ENCODE data around the gene ANO8.
A peak's percentile ranks its signal among the peaks of the same experiment; 100 is the strongest.
"Not testable (repeated sequence)": the region's sequence is repeated elsewhere in the genome, so short reads cannot be mapped to it uniquely, and the experiment has no call there.

The ANO8 gene

GRCh38 chr19:17334414-17335409, at the start of gene ANO8:
ANO8 (minus strand) TSS chr19:17334855; CDS start chr19:17334670, 185 bp downstream.
- no peak for TF ChIP-seq ZNF274 (IDR thresholded peaks at IDR 0.05; ENCODE audit: low read depth, low read length)
- peak within 1 kb of the TSS; percentile 69 for H3K4me3 ChIP-seq (ENCODE audit: low read length)

GRCh38 chr19:17380426-17381138, 45.9 kb upstream of the ANO8 start:
- no peak overlapping the region for H3K4me3 ChIP-seq (ENCODE audit: low read length)
- TF ChIP-seq ZNF274 (IDR thresholded peaks at IDR 0.05; ENCODE audit: low read depth, low read length), result no peak

GRCh38 chr19:17379221-17379631, 44.6 kb upstream of the ANO8 start:
- no peak overlapping the region for H3K4me3 ChIP-seq (ENCODE audit: low read length)
- TF ChIP-seq ZNF274 (IDR thresholded peaks at IDR 0.05; ENCODE audit: low read depth, low read length), result no peak

- H3K4me3 ChIP-seq (ENCODE audit: low read length), result no peak overlapping the region
- no peak for TF ChIP-seq ZNF274 (IDR thresholded peaks at IDR 0.05; ENCODE audit: low read depth, low read length)
These were observed 43.6 kb upstream of the ANO8 start for GRCh38 chr19:17378271-17378670.

- no peak within 1 kb of the TSS for H3K4me3 ChIP-seq (ENCODE audit: low read length)
- TF ChIP-seq ZNF274 (IDR thresholded peaks at IDR 0.05; ENCODE audit: low read depth, low read length), result no peak
These were observed 42.4 kb upstream of the ANO8 start, which contains the start of gene PLVAP for GRCh38 chr19:17376935-17377600. PLVAP (minus strand) TSS chr19:17377342; CDS start chr19:17377288, 54 bp downstream.

GRCh38 chr19:17370026-17370587, 35.5 kb upstream of the ANO8 start:
- peak overlapping the region; percentile 35; the same call in 1 of the 2 replicates for H3K4me3 ChIP-seq (ENCODE audit: low read length)
- TF ChIP-seq ZNF274 (IDR thresholded peaks at IDR 0.05; ENCODE audit: low read depth, low read length), result no peak

- H3K4me3 ChIP-seq (ENCODE audit: low read length), result no peak overlapping the region
These were observed 30.7 kb upstream of the ANO8 start for GRCh38 chr19:17365361-17365760.

GRCh38 chr19:17363852-17364605, 29.4 kb upstream of the ANO8 start:
- H3K4me3 ChIP-seq (ENCODE audit: low read length), result not testable (repeated sequence)

More at GRCh38 chr19:17365361-17365760, 30.7 kb upstream of the ANO8 start:
- no peak for TF ChIP-seq ZNF274 (IDR thresholded peaks at IDR 0.05; ENCODE audit: low read depth, low read length)

GRCh38 chr19:17359905-17360800, 25.5 kb upstream of the ANO8 start:
- TF ChIP-seq ZNF274 (IDR thresholded peaks at IDR 0.05; ENCODE audit: low read depth, low read length), result no peak
- H3K4me3 ChIP-seq (ENCODE audit: low read length), result no peak overlapping the region

GRCh38 chr19:17358395-17358794, 23.7 kb upstream of the ANO8 start:
- TF ChIP-seq ZNF274 (IDR thresholded peaks at IDR 0.05; ENCODE audit: low read depth, low read length), result no peak
- no peak overlapping the region for H3K4me3 ChIP-seq (ENCODE audit: low read length)

GRCh38 chr19:17357724-17358123, 23.1 kb upstream of the ANO8 start:
- TF ChIP-seq ZNF274 (IDR thresholded peaks at IDR 0.05; ENCODE audit: low read depth, low read length), result no peak
- no peak overlapping the region for H3K4me3 ChIP-seq (ENCODE audit: low read length)

GRCh38 chr19:17357078-17357666, 22.5 kb upstream of the ANO8 start:
- TF ChIP-seq ZNF274 (IDR thresholded peaks at IDR 0.05; ENCODE audit: low read depth, low read length), result no peak
- no peak overlapping the region for H3K4me3 ChIP-seq (ENCODE audit: low read length)

Measured in GM08714 (cell line).